CD8-positive, alpha-beta memory T cell (primary cell): ENCODE results near the gene MAN2A1. TPM values are rescaled to one million over a fixed set of nuclear protein-coding genes. Genes with fewer than 3 reads are reported as not detected.
A peak's percentile ranks its signal among the peaks of the same experiment; 100 is the strongest.

Source experiments
- CTCF ChIA-PET: fragments of 350-600 bp; sonication (Branson Sonifier 250); formaldehyde crosslinking; loops from one replicate; lab custom pipeline; 2021; ENCODE audit warnings: antibody characterized with exemption; lab: Charles Lee
- POLR2A ChIA-PET: fragments of 350-600 bp; sonication (Branson Sonifier 250); formaldehyde crosslinking; loops from one replicate; lab custom pipeline; 2021; ENCODE audit warnings: antibody characterized with exemption; lab: Charles Lee
- DNase-seq, 5 donors: peaks; one replicate each; pipeline versions ENCODE4 v3.0.0 to v3.0.0-alpha.2; 2020 to 2022; ENCODE audit warnings: mixed read lengths in 1 of 5
- H3K27ac ChIP-seq: one replicate; pipeline ENCODE4 v1.7.0; 2013; ENCODE audit warnings: low read depth, mild to moderate bottlenecking, low read length, moderate library complexity
- H3K27me3 ChIP-seq: 2 replicates; pipeline ENCODE4 v1.7.0; 2013; ENCODE audit warnings: low read length, mild to moderate bottlenecking; ENCODE audit not compliant: insufficient read depth, poor library complexity, severe bottlenecking
- H3K36me3 ChIP-seq: 2 replicates; pipeline ENCODE4 v1.7.0; 2013; ENCODE audit warnings: mild to moderate bottlenecking, low read length, moderate library complexity; ENCODE audit not compliant: insufficient read depth
- H3K4me1 ChIP-seq: 2 replicates; pipeline ENCODE4 v1.7.0; 2013; ENCODE audit warnings: mild to moderate bottlenecking, low read length, moderate library complexity; ENCODE audit not compliant: insufficient read depth
- H3K4me3 ChIP-seq: 2 replicates; pipeline ENCODE4 v1.7.0; 2013; ENCODE audit warnings: mild to moderate bottlenecking, low read length
- H3K9me3 ChIP-seq: 2 replicates; pipeline ENCODE4 v1.7.0; 2013; ENCODE audit warnings: mild to moderate bottlenecking, low read length
- H3K27ac Mint-ChIP-seq, 8 donors: one replicate each; pipeline ENCODE4 v1.8.0; 2020 to 2021; ENCODE audit warnings: mixed read lengths in 8 of 8, mild to moderate bottlenecking in 6 of 8, inconsistent platforms in 3 of 8, moderate library complexity in 3 of 8
- H3K27me3 Mint-ChIP-seq, 2 donors: one replicate each; pipeline ENCODE4 v1.8.0; 2020 to 2021; ENCODE audit warnings: mixed read lengths in 2 of 2, mild to moderate bottlenecking in 1 of 2, moderate library complexity in 1 of 2
- H3K36me3 Mint-ChIP-seq, 3 donors: one replicate each; pipeline ENCODE4 v1.8.0; 2020 to 2021; ENCODE audit warnings: mixed read lengths in 3 of 3, inconsistent platforms in 1 of 3, mild to moderate bottlenecking in 1 of 3
- H3K4me1 Mint-ChIP-seq, 3 donors: one replicate each; pipeline ENCODE4 v1.8.0; 2020 to 2021; ENCODE audit warnings: mixed read lengths in 3 of 3, inconsistent platforms in 1 of 3, mild to moderate bottlenecking in 1 of 3
- H3K4me3 Mint-ChIP-seq, 7 donors: one replicate each; pipeline ENCODE4 v1.8.0; 2020 to 2021; ENCODE audit warnings: mixed read lengths in 7 of 7, mild to moderate bottlenecking in 6 of 7, moderate library complexity in 4 of 7, inconsistent platforms in 2 of 7
- H3K9me3 Mint-ChIP-seq, 5 donors: one replicate each; pipeline ENCODE4 v1.8.0; 2020 to 2022; ENCODE audit warnings: mixed read lengths in 5 of 5, mild to moderate bottlenecking in 3 of 5, moderate library complexity in 2 of 5, inconsistent platforms in 1 of 5
- polyA plus RNA-seq: library from polyadenylated mRNA; unstranded; fragments of 300-500 nt; fragmentation: Illumina TruSeq; gene quantifications from one replicate; pipeline ENCODE4 v1.2.3, GENCODE V29; 2021
- total RNA-seq, 2 experiments: library from RNA; stranded (reverse); gene quantifications; one replicate each; pipeline ENCODE4 v1.2.3, GENCODE V29; 2021

Gene MAN2A1
- total and polyA plus RNA-seq, 3 experiments from 2014 or later: 28.1 to 30.8 (median 28.9) TPM

DNA sequence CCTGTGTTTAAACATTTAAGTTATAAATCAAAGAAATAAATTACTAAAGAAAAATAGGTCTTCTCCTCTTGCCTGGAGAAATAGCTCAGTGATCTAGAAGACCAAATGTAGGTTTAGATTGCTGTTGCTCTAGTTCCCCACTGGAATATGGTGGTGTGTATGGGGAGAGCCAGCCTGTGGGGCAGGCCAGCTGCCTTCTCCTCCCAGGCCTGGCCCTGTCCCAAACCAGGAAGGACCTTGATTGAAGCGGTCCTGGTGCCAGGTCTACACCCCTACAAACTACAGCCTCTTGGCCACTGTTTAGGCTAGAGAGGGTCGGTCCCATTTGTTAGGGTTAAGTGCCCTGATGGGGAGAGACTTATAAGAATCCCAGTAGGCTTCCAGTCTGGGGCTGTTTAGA, 35.4 kb downstream of the MAN2A1 start:
- no peak overlapping the region for H3K4me3 ChIP-seq
- no peak for DNase-seq
- H3K36me3 Mint-ChIP-seq: peaks cover 3 to 51% (median 10%) of the 10 kb centered on the region in 3 donors
- H3K9me3 Mint-ChIP-seq: no peaks in the 10 kb centered on the region
- H3K4me1 ChIP-seq: no peaks in the 10 kb centered on the region
- peaks cover 36 to 64% (median 58%) of the 10 kb centered on the region in 3 donors for H3K4me1 Mint-ChIP-seq
- peak overlapping the region in 3 of 8 donors; percentile 42 to 71 (median 64) for H3K27ac Mint-ChIP-seq
- H3K9me3 ChIP-seq: no peaks in the 10 kb centered on the region
- no peak overlapping the region for H3K4me3 Mint-ChIP-seq
- H3K27me3 ChIP-seq: no peaks in the 10 kb centered on the region
- ChIA-PET POLR2A (no interaction called here), CTCF (interaction anchor here (1.2 kb wide), 1 partner anchor 47 kb away, joined by 3 read pairs; no protein-coding TSS in a partner anchor)
- no peak overlapping the region for H3K27ac ChIP-seq
- H3K27me3 Mint-ChIP-seq: no peaks in the 10 kb centered on the region
- no peaks in the 10 kb centered on the region for H3K36me3 ChIP-seq

DNA sequence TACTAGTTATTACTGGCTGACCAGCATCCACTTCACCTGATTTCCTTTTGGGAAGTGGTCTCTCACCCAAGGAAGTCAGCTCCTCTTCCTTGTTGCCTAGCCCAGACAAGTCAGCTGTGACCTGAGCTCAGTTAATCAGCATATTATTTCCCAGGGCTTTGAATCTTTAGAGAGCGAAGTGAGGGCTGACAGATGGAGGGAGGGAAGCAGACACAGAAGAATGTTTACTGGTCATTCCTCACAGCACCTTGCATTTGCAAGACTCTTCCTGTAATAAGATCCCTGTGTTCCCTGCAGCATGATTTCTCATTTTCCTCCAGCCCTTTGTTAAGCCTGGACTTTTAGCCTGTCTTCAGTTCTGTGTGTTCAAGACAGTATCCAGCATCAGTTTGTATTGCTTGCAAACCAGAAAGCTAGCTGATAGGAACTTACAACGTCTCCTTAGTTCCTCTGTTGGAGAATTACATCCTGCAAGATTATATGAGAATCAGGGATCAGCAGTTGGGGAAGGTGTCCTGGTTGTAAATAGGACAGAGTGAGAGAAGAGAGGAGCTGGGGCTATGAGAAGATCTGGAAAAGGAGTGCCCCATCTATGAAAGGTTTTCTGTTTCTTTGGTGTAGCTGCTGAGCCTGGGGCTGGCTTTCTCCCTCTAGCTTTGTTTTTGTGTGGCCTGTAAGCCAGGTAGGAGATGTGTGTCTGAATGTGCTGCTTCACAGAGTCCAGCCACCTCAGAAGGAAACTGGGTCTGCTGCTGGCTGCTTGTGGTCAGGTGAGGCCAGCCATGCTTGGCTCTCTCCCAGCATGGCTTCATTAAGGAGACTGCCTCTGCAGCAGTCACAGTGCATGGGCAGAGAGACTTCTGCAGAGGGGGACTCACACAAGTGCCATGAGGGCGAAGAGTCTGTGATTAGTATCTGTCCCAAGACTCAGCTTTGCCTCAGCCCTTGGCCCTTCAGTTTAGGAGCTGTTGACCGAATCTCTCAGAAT, 50.3 kb downstream of the MAN2A1 start:
- H3K4me1 Mint-ChIP-seq: peaks cover 61 to 77% (median 77%) of the 10 kb centered on the region in 3 donors
- H3K27ac ChIP-seq: no peak overlapping the region
- POLR2A ChIA-PET: no interaction called here
- no peak overlapping the region for H3K4me3 ChIP-seq
- no peaks in the 10 kb centered on the region for H3K27me3 Mint-ChIP-seq
- no peaks in the 10 kb centered on the region for H3K9me3 Mint-ChIP-seq
- peaks cover 9 to 50% (median 25%) of the 10 kb centered on the region in 3 donors for H3K36me3 Mint-ChIP-seq
- peak overlapping the region in 4 of 8 donors; percentile 38 to 83 (median 52) for H3K27ac Mint-ChIP-seq
- H3K9me3 ChIP-seq: no peaks in the 10 kb centered on the region
- CTCF ChIA-PET: interaction anchor here (1.2 kb wide), 1 partner anchor 13 kb away, joined by 3 read pairs; no protein-coding TSS in a partner anchor
- peaks cover 5% of the 10 kb centered on the region for H3K36me3 ChIP-seq
- H3K4me1 ChIP-seq: peaks cover 15% of the 10 kb centered on the region
- peak overlapping the region in 1 of 7 donors; percentile 51 for H3K4me3 Mint-ChIP-seq
- no peaks in the 10 kb centered on the region for H3K27me3 ChIP-seq
- DNase-seq: no peak

DNA sequence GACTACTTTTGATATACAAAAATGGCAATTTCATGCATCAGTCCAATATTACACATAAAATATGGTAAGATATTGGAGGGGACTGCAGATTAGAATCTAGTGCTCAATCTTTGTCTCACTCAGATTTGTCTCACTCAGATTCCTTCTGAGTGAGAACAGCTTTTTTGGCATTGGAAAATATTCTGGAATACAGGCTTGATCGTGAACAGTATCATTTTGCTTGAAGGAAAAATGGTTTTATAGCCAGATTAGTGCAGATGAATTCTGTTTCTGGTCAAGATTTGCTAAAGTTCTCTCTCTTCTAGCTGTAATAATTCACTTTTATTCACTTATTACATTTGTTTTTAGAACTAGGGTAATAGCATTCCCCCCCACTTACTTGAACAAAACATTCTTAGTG, 51.2 kb downstream of the MAN2A1 start:
- Histone ChIP-seq H3K9me3 (no peaks in the 10 kb centered on the region), H3K27me3 (no peaks in the 10 kb centered on the region), H3K4me1 (peaks cover 15% of the 10 kb centered on the region), H3K4me3 (no peak overlapping the region), H3K36me3 (peaks cover 5% of the 10 kb centered on the region), H3K27ac (no peak overlapping the region)
- Mint-ChIP-seq H3K27ac (peak overlapping the region in 1 of 8 donors; percentile 6), H3K36me3 (peaks cover 9 to 50% (median 25%) of the 10 kb centered on the region in 3 donors), H3K4me1 (peaks cover 59 to 80% (median 77%) of the 10 kb centered on the region in 3 donors), H3K4me3 (peak overlapping the region in 2 of 7 donors; percentile 37 to 65), H3K27me3 (no peaks in the 10 kb centered on the region), H3K9me3 (no peaks in the 10 kb centered on the region)
- POLR2A ChIA-PET: no interaction called here
- no peak for DNase-seq
- CTCF ChIA-PET: interaction anchor here (1.2 kb wide), 1 partner anchor 12 kb away, joined by 3 read pairs; no protein-coding TSS in a partner anchor

DNA sequence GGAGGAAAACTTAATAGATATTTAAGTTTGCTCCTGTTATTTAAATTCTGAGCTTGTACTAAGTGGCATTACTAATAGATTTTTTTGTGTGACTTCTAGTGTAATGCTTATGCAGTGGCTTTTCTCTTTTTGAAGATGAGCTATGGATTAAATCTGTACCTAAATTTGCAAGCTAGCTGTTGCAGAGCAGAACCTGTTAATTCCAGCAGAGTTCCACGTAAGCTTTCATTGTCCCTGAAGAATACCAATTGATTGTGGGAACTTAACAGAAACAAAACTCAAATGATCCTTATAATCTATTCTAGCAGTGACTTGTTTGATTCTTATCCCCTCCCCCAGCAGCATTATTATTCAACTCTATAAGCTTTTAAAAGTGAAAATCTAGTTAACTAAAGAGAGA, 51.7 kb downstream of the MAN2A1 start:
- Mint-ChIP-seq H3K36me3 (peaks cover 9 to 52% (median 26%) of the 10 kb centered on the region in 3 donors), H3K4me1 (peaks cover 61 to 84% (median 80%) of the 10 kb centered on the region in 3 donors), H3K27ac (no peak overlapping the region), H3K27me3 (no peaks in the 10 kb centered on the region), H3K9me3 (no peaks in the 10 kb centered on the region), H3K4me3 (no peak overlapping the region)
- Histone ChIP-seq H3K27me3 (no peaks in the 10 kb centered on the region), H3K9me3 (no peaks in the 10 kb centered on the region), H3K4me3 (no peak overlapping the region), H3K4me1 (peaks cover 15% of the 10 kb centered on the region), H3K27ac (no peak overlapping the region), H3K36me3 (peaks cover 5% of the 10 kb centered on the region)
- POLR2A ChIA-PET: no interaction called here
- no peak for DNase-seq
- CTCF ChIA-PET: interaction anchor here (1.2 kb wide), 1 partner anchor 11 kb away, joined by 3 read pairs; no protein-coding TSS in a partner anchor

DNA sequence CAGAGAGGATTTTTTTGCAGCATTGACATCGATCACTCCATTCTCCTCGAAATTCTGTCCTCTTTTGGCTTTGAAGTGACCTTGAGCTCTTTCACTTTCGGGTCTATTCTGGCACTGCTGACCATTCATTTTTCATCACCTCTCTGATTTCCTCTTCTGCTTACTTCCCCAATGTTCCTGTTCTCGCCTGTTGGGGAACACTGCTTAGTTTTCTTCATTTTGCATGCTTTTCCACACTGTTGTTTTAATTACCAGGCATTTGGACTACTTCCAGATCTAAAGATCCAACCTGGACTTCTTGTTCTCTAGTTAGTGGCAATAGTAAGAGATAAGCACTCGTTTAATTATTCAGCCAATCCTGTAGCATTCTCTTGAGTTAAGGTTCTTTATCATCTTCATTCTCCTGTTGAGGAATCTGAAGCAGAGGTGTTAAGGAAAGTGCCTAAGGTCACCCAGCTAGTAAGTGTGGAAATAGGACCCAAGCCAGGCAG, 53.4 kb downstream of the MAN2A1 start:
- no peaks in the 10 kb centered on the region for H3K9me3 Mint-ChIP-seq
- peaks cover 9 to 42% (median 24%) of the 10 kb centered on the region in 3 donors for H3K36me3 Mint-ChIP-seq
- H3K4me1 Mint-ChIP-seq: peaks cover 64 to 85% (median 79%) of the 10 kb centered on the region in 3 donors
- H3K4me3 Mint-ChIP-seq: no peak overlapping the region
- no peaks in the 10 kb centered on the region for H3K9me3 ChIP-seq
- peaks cover 5% of the 10 kb centered on the region for H3K36me3 ChIP-seq
- H3K27me3 ChIP-seq: no peaks in the 10 kb centered on the region
- peaks cover 25% of the 10 kb centered on the region for H3K4me1 ChIP-seq
- H3K4me3 ChIP-seq: no peak overlapping the region
- DNase-seq: no peak
- no peak overlapping the region for H3K27ac ChIP-seq
- H3K27ac Mint-ChIP-seq: peak overlapping the region in 3 of 8 donors; percentile 28 to 48 (median 30)
- ChIA-PET CTCF (no interaction called here), POLR2A (no interaction called here)
- no peaks in the 10 kb centered on the region for H3K27me3 Mint-ChIP-seq

DNA sequence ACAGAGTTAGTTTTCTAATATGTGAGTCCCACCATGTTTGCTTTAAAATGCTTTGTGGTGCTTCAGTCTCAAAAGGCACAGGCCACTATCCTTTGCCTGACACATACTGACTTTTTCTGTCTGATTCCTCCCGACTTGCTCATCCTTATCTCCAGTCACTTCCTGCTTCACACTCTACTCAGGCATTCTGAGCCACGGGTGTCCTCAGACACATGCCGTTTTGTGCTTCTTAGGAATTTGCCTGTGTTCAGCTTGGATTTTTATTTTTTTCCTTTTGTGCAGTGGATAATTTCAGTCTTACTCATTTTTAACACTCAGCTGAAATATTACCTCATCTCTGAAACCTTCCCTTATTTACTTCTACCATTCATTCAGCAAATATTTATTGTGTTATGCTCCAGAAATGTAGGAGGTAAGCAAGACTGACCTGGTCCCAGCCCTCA, 54.1 kb downstream of the MAN2A1 start:
- CTCF ChIA-PET: no interaction called here
- Histone ChIP-seq H3K4me1 (peaks cover 25% of the 10 kb centered on the region), H3K36me3 (peaks cover 5% of the 10 kb centered on the region), H3K9me3 (no peaks in the 10 kb centered on the region), H3K27me3 (no peaks in the 10 kb centered on the region), H3K27ac (no peak overlapping the region), H3K4me3 (no peak overlapping the region)
- POLR2A ChIA-PET: no interaction called here
- no peak for DNase-seq
- H3K36me3 Mint-ChIP-seq: peaks cover 9 to 40% (median 26%) of the 10 kb centered on the region in 3 donors
- H3K9me3 Mint-ChIP-seq: no peaks in the 10 kb centered on the region
- H3K4me3 Mint-ChIP-seq: no peak overlapping the region
- H3K27me3 Mint-ChIP-seq: no peaks in the 10 kb centered on the region
- peaks cover 68 to 87% (median 79%) of the 10 kb centered on the region in 3 donors for H3K4me1 Mint-ChIP-seq
- H3K27ac Mint-ChIP-seq: peak overlapping the region in 4 of 8 donors; percentile 2 to 51 (median 15)

DNA sequence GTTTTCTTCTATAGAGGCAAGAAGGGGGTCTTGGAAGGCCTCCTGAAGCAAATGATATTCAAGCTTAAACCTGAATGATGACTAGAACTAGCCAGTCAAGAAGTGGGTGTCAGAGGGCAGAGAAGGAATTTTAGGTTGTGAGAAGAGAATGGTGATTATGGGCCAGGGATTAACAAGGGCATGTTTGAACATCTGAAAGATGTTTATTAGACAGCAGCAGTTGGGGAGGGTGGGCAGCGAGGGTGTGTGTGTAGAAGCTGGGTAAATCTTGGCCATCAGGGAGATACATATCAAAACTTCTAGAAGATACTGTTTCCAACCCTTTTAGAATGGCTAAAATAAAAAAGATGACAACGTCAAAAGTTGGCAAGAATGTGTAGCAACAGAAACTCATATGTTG, 54.5 kb downstream of the MAN2A1 start:
- no peaks in the 10 kb centered on the region for H3K9me3 ChIP-seq
- no peak overlapping the region for H3K27ac ChIP-seq
- Mint-ChIP-seq H3K9me3 (no peaks in the 10 kb centered on the region), H3K27ac (peak overlapping the region in 2 of 8 donors; percentile 26 to 30), H3K4me1 (peaks cover 65 to 87% (median 79%) of the 10 kb centered on the region in 3 donors), H3K4me3 (no peak overlapping the region), H3K36me3 (peaks cover 9 to 38% (median 25%) of the 10 kb centered on the region in 3 donors), H3K27me3 (no peaks in the 10 kb centered on the region)
- POLR2A ChIA-PET: no interaction called here
- DNase-seq: no peak
- no peak overlapping the region for H3K4me3 ChIP-seq
- CTCF ChIA-PET: no interaction called here
- peaks cover 5% of the 10 kb centered on the region for H3K36me3 ChIP-seq
- H3K4me1 ChIP-seq: peaks cover 28% of the 10 kb centered on the region
- no peaks in the 10 kb centered on the region for H3K27me3 ChIP-seq
